Mucosa of descending colon (tissue), 3 donors: ENCODE results near the gene CCDC88B. TPM values are rescaled to one million over a fixed set of nuclear protein-coding genes. Genes with fewer than 3 reads are reported as not detected.
"Not testable (repeated sequence)": the region's sequence is repeated elsewhere in the genome, so short reads cannot be mapped to it uniquely, and the experiment has no call there.

ENCODE experiments used
- ATAC-seq: fragments of 200-7000 bp; cut with Tn5 transposase; one replicate; pipeline ENCODE4 v1.9.1; 2020; ENCODE audit warnings: mild to moderate bottlenecking, moderate library complexity
- DNase-seq, 3 donors: peaks; one replicate each; pipeline ENCODE4 v3.0.0-alpha.2; 2020
- H3K36me3 ChIP-seq: fragments of 200-600 bp; one replicate; pipeline ENCODE4 v1.8.0; 2021; ENCODE audit warnings: low read depth, mild to moderate bottlenecking
- H3K4me1 ChIP-seq: fragments of 200-600 bp; one replicate; pipeline ENCODE4 v1.8.0; 2021; ENCODE audit warnings: low read depth, mild to moderate bottlenecking
- H3K4me3 ChIP-seq: fragments of 200-600 bp; one replicate; pipeline ENCODE4 v1.8.0; 2021; ENCODE audit warnings: mild to moderate bottlenecking
- H3K9me3 ChIP-seq: fragments of 200-600 bp; one replicate; pipeline ENCODE4 v1.8.0; 2021; ENCODE audit warnings: mild to moderate bottlenecking
- intact Hi-C, 2 donors: fragments of 100-400 bp; cut with DNase I in 1 of 2; cut with micrococcal nuclease in 1 of 2; formaldehyde crosslinking; loops; one replicate each; pipeline versions ENCODE4 v1.11.0 to v1.11.1; 2022; cut with DNase I, micrococcal nuclease
- total RNA-seq, 3 donors: library from RNA; stranded (reverse); fragmentation: NEBNext Ultra II Directional in 2 of 3; extraction: Animal tissue kit (Norgen Biotek cat#: 25700) in 2 of 3; gene quantifications; one replicate each; pipeline versions ENCODE4 v1.2.1 to v1.2.4, GENCODE V29; 2021 to 2023
- TF ChIP-seq, protein P1 (sequence below): fragments of 200-600 bp; IDR thresholded peaks from one replicate; pipeline ENCODE4 v1.8.0; 2022; ENCODE audit warnings: antibody characterized with exemption, mild to moderate bottlenecking
- donor health status: DM: no; HTN: no; CAD: no; lungs with moderate emphysema.
- donor health status: DM: no; HTN: no; CAD: no.
- donor health status: DM: no; HTN: yes; CAD: no.

The CCDC88B gene
- total RNA-seq, 3 donors from 2014 or later: 13.4 to 32.5 (median 28.8) TPM

DNA sequence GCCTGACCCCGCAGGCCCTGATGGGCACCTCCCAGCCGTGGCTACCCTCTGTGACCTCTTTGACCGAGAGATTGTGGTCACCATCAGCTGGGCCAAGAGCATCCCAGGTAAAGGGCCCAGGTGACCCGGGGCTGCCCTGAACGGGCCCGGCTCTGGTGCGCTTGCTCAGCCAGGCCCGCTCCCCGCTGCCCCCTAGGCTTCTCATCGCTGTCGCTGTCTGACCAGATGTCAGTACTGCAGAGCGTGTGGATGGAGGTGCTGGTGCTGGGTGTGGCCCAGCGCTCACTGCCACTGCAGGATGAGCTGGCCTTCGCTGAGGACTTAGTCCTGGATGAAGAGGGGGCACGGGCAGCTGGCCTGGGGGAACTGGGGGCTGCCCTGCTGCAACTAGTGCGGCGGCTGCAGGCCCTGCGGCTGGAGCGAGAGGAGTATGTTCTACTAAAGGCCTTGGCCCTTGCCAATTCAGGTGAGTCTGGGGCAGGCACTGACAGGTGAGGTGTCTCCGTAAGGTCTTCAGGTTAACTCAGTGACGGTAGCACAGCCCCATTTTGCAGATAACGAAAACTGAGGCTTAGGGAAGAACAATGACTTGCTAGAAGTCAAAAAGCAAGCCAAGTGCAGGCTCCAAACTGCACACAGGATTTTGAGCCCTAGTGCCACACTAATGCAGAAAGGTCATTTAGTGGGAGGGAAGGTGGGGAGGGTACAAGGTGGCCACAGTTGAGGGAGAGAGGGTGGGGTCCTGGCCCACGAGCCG lies 25.0 kb upstream of the CCDC88B start:
- ATAC-seq (no peak), DNase-seq (peak in 1 of 3 donors; percentile 41)
- Histone ChIP-seq H3K9me3 (no peaks in the 10 kb centered on the region), H3K4me3 (no peak overlapping the region), H3K36me3 (peaks cover 6% of the 10 kb centered on the region), H3K4me1 (peaks cover 14% of the 10 kb centered on the region)
- intact Hi-C loops: no loop called here
- TF ChIP-seq, protein P1, sequence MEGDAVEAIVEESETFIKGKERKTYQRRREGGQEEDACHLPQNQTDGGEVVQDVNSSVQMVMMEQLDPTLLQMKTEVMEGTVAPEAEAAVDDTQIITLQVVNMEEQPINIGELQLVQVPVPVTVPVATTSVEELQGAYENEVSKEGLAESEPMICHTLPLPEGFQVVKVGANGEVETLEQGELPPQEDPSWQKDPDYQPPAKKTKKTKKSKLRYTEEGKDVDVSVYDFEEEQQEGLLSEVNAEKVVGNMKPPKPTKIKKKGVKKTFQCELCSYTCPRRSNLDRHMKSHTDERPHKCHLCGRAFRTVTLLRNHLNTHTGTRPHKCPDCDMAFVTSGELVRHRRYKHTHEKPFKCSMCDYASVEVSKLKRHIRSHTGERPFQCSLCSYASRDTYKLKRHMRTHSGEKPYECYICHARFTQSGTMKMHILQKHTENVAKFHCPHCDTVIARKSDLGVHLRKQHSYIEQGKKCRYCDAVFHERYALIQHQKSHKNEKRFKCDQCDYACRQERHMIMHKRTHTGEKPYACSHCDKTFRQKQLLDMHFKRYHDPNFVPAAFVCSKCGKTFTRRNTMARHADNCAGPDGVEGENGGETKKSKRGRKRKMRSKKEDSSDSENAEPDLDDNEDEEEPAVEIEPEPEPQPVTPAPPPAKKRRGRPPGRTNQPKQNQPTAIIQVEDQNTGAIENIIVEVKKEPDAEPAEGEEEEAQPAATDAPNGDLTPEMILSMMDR: no peak

DNA sequence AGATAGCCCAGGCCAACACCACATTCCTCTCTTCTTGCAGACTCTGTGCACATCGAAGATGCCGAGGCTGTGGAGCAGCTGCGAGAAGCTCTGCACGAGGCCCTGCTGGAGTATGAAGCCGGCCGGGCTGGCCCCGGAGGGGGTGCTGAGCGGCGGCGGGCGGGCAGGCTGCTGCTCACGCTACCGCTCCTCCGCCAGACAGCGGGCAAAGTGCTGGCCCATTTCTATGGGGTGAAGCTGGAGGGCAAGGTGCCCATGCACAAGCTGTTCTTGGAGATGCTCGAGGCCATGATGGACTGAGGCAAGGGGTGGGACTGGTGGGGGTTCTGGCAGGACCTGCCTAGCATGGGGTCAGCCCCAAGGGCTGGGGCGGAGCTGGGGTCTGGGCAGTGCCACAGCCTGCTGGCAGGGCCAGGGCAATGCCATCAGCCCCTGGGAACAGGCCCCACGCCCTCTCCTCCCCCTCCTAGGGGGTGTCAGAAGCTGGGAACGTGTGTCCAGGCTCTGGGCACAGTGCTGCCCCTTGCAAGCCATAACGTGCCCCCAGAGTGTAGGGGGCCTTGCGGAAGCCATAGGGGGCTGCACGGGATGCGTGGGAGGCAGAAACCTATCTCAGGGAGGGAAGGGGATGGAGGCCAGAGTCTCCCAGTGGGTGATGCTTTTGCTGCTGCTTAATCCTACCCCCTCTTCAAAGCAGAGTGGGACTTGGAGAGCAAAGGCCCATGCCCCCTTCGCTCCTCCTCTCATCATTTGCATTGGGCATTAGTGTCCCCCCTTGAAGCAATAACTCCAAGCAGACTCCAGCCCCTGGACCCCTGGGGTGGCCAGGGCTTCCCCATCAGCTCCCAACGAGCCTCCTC lies 24.1 kb upstream of the CCDC88B start:
- H3K9me3 ChIP-seq, H3K36me3 ChIP-seq, ATAC-seq, H3K4me3 ChIP-seq, intact Hi-C loops: not testable (repeated sequence)
- DNase-seq: peak in 1 of 3 donors; percentile 45
- H3K4me1 ChIP-seq: peaks cover 20% of the 10 kb centered on the region

DNA sequence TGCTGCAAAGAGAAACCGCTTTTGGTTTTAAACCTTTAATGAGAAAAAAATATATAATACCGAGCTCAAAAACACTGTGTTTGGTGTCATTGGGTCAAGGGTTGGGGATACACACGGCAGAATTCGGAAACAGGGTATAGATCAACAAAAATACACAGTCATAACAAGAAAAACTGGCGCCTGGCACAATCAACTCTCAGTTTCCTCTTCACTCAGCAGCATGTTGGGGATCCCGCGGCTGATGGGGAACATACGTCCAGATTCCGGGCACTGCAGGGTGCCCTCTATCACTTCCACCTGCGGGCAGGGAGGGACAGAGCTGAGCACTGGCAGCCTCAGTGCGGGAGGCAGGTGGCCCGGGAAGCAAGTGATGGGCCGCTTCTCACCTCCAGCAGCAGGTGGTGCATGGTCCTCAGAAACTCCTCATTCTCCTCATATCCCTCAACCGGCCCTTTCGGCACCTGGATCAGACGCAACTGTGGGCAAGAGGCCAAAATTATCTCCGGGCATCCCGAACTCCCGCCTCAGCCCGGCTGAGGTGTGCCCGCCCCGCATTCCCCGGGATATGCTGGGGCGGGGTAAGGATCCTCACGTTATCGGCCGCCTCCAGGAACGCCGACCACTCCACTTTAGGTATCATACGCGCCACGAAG lies 23.2 kb upstream of the CCDC88B start:
- Histone ChIP-seq H3K4me1 (peaks cover 25% of the 10 kb centered on the region), H3K4me3 (peak overlapping the region; percentile 69), H3K36me3 (peaks cover 6% of the 10 kb centered on the region), H3K9me3 (no peaks in the 10 kb centered on the region)
- intact Hi-C loops: no loop called here
- peak; percentile 14 for ATAC-seq
- TF ChIP-seq, protein P1: no peak
- peak; percentile 69 to 79 (median 70) for DNase-seq

DNA sequence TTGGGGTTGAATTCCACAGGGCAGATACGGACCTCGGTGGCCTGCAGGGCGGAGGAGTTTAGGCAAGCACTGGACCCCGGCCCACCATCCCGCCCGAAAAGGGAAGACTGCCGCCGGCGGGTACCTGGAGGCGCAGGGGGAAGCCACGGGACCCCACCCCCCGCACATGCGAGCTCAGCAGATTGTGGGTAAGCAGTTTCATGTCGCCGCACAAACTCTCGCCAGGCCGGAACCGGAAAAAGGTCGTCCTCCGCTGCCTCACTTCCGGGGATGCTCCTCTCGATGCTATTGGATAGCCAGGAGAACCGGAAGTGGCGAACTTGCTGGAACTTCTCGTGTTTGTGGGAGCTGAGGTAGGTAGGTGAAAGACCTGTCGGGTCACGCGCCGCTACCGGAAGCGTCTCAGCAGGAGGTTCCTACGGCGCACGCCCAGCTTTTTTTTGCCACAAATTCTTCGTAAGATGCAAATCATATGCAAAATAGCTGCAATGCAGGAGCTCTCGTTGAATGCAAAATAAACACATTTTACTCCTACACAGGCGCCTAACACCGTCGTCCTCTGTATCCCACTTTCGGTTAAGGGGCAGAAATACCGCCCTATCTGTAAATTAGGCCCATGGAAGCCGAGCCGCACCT lies 22.6 kb upstream of the CCDC88B start, which contains the start of gene TRMT112:
Gene TRMT112 (minus strand): TSS at position 235 of the 636 bp plus-strand sequence. CDS start 33 bp downstream, at position 202.
- ATAC-seq (peak; percentile 70), DNase-seq (peak; percentile 94 to 98 (median 96))
- Histone ChIP-seq H3K4me3 (peak within 1 kb of the TSS; percentile 69), H3K36me3 (peaks cover 6% of the 10 kb centered on the region), H3K9me3 (no peaks in the 10 kb centered on the region), H3K4me1 (peaks cover 32% of the 10 kb centered on the region)
- TF ChIP-seq, protein P1: no peak
- intact Hi-C loops: no loop called here

DNA sequence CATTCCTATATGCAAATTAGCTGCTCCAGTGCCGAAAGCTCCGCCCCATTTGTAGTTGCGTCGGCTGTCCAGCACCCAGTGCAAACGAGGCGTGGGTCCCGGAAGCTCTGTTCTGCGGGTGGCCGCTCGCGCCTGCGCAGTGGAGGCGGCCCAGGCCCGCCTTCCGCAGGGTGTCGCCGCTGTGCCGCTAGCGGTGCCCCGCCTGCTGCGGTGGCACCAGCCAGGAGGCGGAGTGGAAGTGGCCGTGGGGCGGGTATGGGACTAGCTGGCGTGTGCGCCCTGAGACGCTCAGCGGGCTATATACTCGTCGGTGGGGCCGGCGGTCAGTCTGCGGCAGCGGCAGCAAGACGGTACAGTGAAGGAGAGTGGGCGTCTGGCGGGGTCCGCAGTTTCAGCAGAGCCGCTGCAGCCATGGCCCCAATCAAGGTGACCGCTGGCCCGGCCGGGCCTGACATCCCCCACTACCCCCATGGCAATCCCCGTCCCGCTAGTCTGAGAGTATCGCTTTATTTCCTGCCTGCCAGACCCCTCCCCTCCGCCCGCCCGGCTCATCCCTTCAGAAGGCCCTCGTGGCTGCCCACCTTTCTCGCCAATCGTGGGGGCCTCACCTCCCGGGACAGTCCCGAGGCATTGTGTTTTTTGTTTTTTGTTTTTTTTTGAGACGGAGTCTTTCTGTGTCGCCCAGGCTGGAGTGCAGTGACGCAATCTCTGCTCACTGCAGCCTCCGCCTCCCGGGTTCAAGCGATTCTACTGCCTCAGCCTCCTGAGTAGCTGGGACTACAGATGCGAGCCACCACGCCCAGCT lies 21.8 kb upstream of the CCDC88B start, which contains the start of gene PRDX5:
Gene PRDX5 (plus strand): TSS at position 161 of the 805 bp plus-strand sequence. CDS start 95 bp downstream, at position 256.
- TF ChIP-seq, protein P1: peak; percentile 33
- ATAC-seq: peak; percentile 79
- H3K9me3 ChIP-seq: no peaks in the 10 kb centered on the region
- DNase-seq: peak; percentile 95 to 99 (median 98)
- H3K4me1 ChIP-seq: peaks cover 32% of the 10 kb centered on the region
- intact Hi-C loops: no loop called here
- H3K36me3 ChIP-seq: peaks cover 6% of the 10 kb centered on the region
- H3K4me3 ChIP-seq: peak within 1 kb of the TSS; percentile 69
